ENCODE measurements around the gene LRRC59.

- TF ChIP-seq BRD4 (CRISPR knock-in tag; IDR thresholded peaks at IDR 0.05) (no peak), NFIC (IDR thresholded peaks at IDR 0.05; ENCODE audit: low read length) (no peak), ZNF607 (CRISPR knock-in tag; IDR thresholded peaks at IDR 0.05; ENCODE audit: borderline replicate concordance) (no peak), ZNF704 (CRISPR knock-in tag; IDR thresholded peaks at IDR 0.05; ENCODE audit: borderline replicate concordance) (no peak), MTERF4 (CRISPR knock-in tag; IDR thresholded peaks at IDR 0.05) (no peak), CTCF (CRISPR knock-in tag; IDR thresholded peaks at IDR 0.05) (no peak), MAX (IDR thresholded peaks at IDR 0.05) (no peak)
These were observed 32.2 kb downstream of the LRRC59 start for GRCh38 chr17:50365165-50365564.

Data from HepG2 (cell line).